Measurements from ENCODE around the gene C17orf107.
"Not testable (repeated sequence)": the region's sequence is repeated elsewhere in the genome, so short reads cannot be mapped to it uniquely, and the experiment has no call there.

Gene C17orf107

DNA sequence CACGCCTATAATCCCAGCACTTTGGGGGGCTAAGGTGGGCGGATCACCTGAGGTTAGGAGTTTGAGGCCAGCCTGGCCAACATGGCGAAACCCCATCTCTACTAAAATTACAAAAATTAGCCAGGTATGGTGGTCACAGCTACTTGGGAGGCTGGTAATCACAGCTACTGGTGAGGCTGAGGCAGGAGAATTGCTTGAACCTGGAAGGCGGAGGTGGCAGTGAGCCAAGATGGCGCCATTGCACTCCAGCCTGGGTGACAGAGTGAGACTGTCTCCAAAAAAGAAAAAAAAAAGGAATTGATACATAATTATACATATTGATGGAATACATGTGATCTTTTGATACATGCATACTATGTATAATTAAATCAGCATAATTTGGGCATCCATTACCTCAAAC is 31.8 kb upstream of the C17orf107 start:
- not testable (repeated sequence) for H3K56ac ChIP-seq (ENCODE audit: low read length); H3K23ac ChIP-seq (ENCODE audit: low read length); H2AK5ac ChIP-seq (ENCODE audit: low read length); H2BK5ac ChIP-seq (ENCODE audit: low read length); H3K36me3 ChIP-seq (ENCODE audit: control insufficient read depth, insufficient read depth, low read length); H3K27ac ChIP-seq (ENCODE audit: low read depth, low read length); H3K27me3 ChIP-seq (ENCODE audit: insufficient read depth, low read length, poor library complexity); H2BK15ac ChIP-seq (replicated peaks; ENCODE audit: low read depth); H3K4me1 ChIP-seq (ENCODE audit: control insufficient read depth, low read depth, low read length); DNase-seq; H3K79me1 ChIP-seq (ENCODE audit: low read length); H3K79me2 ChIP-seq (ENCODE audit: control insufficient read depth, insufficient read depth, low read length); H3K4me3 ChIP-seq (ENCODE audit: low read length); H2BK120ac ChIP-seq (ENCODE audit: low read depth, low read length); H3K4ac ChIP-seq (ENCODE audit: low read depth, low read length); H3K4me2 ChIP-seq (ENCODE audit: low read length); H3K18ac ChIP-seq (ENCODE audit: low read length); H4K8ac ChIP-seq (ENCODE audit: low read depth, low read length); H3K9ac ChIP-seq (ENCODE audit: low read length); H4K5ac ChIP-seq (ENCODE audit: low read length)
- WGBS (ENCODE audit: extremely low coverage, insufficient coverage, low lambda C conversion rate): no CpG with 5 or more reads among the region's 5 CpGs

DNA sequence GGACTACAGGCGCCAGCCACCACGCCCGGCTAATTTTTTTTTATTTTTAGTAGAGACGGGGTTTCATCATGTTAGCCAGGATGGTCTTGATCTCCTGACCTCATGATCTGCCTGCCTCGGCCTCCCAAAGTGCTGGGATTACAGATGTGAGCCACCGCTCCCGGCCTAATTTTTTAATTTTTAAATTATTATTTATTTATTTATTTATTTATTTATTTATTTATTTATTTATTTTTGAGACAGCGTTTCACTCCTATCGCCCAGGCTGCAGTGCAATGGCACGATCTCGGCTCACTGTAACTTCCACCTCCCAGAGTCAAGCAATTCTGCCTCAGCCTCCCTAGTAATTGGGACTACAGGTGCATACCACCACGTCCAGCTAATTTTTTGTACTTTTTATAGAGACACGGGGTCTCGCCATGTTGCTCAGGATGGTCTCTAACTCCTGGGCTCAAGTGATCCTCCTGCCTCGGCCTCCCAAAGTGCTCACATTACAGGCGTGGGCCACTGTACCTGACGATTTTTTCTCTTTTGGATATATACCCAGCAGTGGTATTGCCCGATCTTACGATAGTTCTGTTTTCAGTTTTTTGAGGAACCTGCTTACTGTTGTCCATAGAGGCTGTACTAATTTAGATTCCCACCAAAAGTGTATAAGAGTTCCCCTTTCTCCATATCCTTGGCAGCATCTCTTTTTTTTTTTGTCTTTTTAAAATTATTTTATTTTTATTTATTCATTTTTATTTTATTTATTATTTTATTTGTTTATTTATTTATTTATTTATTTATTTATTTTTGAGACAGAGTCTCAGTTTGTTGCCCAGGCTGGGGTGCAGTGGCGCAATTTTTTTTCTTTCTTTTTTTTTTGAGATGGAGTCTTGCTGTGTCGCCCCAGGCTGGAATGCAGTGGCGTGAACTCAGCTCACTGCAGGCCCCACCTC is 30.0 kb upstream of the C17orf107 start:
- whole genome bisulfite sequencing (ENCODE audit: extremely low coverage, insufficient coverage, low lambda C conversion rate): no CpG with 5 or more reads among the region's 22 CpGs
- not testable (repeated sequence) for H3K4ac ChIP-seq (ENCODE audit: low read depth, low read length); H3K36me3 ChIP-seq (ENCODE audit: control insufficient read depth, insufficient read depth, low read length); H3K79me1 ChIP-seq (ENCODE audit: low read length); H3K4me1 ChIP-seq (ENCODE audit: control insufficient read depth, low read depth, low read length); DNase-seq; H3K23ac ChIP-seq (ENCODE audit: low read length); H3K4me3 ChIP-seq (ENCODE audit: low read length); H2BK5ac ChIP-seq (ENCODE audit: low read length); H3K9ac ChIP-seq (ENCODE audit: low read length); H4K8ac ChIP-seq (ENCODE audit: low read depth, low read length); H3K79me2 ChIP-seq (ENCODE audit: control insufficient read depth, insufficient read depth, low read length); H4K5ac ChIP-seq (ENCODE audit: low read length); H3K56ac ChIP-seq (ENCODE audit: low read length); H2AK5ac ChIP-seq (ENCODE audit: low read length); H2BK15ac ChIP-seq (replicated peaks; ENCODE audit: low read depth); H3K18ac ChIP-seq (ENCODE audit: low read length); H2BK120ac ChIP-seq (ENCODE audit: low read depth, low read length); H3K27me3 ChIP-seq (ENCODE audit: insufficient read depth, low read length, poor library complexity); H3K4me2 ChIP-seq (ENCODE audit: low read length); H3K27ac ChIP-seq (ENCODE audit: low read depth, low read length)

DNA sequence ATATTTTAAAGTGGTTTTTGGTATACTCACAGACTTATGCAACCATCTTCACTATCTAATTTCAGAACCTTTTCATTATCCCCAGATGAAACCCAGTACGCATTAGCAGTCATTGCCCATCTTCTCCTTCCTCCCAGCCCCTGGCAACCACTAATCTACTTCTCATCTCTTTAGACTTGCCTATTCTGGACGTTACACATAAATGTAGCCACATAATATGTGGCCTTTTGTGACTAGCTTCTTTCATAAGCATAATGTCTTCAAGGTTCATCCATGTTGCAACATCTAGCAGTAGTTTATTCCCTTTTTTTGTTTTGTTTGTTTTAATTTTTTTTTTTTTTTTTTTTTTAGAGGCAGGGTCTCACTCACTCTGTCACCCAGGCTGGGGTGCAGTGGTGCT is 28.5 kb upstream of the C17orf107 start:
- Histone ChIP-seq H3K9ac (ENCODE audit: low read length) (no peak overlapping the region), H3K23ac (ENCODE audit: low read length) (no peak overlapping the region), H3K4me1 (ENCODE audit: control insufficient read depth, low read depth, low read length) (no peaks in the 10 kb centered on the region), H3K27me3 (ENCODE audit: insufficient read depth, low read length, poor library complexity) (no peaks in the 10 kb centered on the region), H2BK5ac (ENCODE audit: low read length) (no peak overlapping the region), H2AK5ac (ENCODE audit: low read length) (no peak overlapping the region), H2BK15ac (replicated peaks; ENCODE audit: low read depth) (no peak overlapping the region), H3K18ac (ENCODE audit: low read length) (no peak overlapping the region), H3K4me3 (ENCODE audit: low read length) (no peak overlapping the region), H3K27ac (ENCODE audit: low read depth, low read length) (no peak overlapping the region), H3K79me2 (ENCODE audit: control insufficient read depth, insufficient read depth, low read length) (no peaks in the 10 kb centered on the region), H3K4ac (ENCODE audit: low read depth, low read length) (no peak overlapping the region), H3K79me1 (ENCODE audit: low read length) (no peaks in the 10 kb centered on the region), H3K4me2 (ENCODE audit: low read length) (no peak overlapping the region), H2BK120ac (ENCODE audit: low read depth, low read length) (no peak overlapping the region), H3K56ac (ENCODE audit: low read length) (no peak overlapping the region), H4K5ac (ENCODE audit: low read length) (no peak overlapping the region), H3K36me3 (ENCODE audit: control insufficient read depth, insufficient read depth, low read length) (no peaks in the 10 kb centered on the region), H4K8ac (ENCODE audit: low read depth, low read length) (no peak overlapping the region)
- no peak for DNase-seq
- WGBS (ENCODE audit: extremely low coverage, insufficient coverage, low lambda C conversion rate): no CpG with 5 or more reads among the region's 2 CpGs

DNA sequence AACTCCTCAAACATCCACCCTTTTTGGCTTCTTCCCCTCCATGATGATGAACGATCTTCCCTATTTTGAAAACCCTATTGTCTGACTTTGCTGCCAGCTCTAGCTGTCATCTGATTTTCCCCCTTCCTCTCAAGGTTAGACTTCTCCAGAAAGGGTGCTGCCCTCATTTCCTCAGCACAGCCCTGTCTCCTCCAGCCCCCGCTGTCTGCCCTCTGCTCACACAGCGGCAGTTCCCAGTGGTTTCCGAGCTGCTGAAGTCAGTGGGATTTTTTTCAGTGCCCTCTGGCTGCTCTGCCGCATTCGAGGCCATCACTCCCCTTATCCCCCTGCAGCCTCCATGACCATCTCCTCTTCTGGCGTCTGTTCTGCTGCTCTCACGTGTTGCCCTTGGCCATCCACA is 26.6 kb upstream of the C17orf107 start:
- no peak overlapping the region for H2BK15ac ChIP-seq (replicated peaks; ENCODE audit: low read depth)
- H3K4ac ChIP-seq (ENCODE audit: low read depth, low read length): no peak overlapping the region
- no CpG with 5 or more reads among the region's 8 CpGs for WGBS (ENCODE audit: extremely low coverage, insufficient coverage, low lambda C conversion rate)
- H3K4me1 ChIP-seq (ENCODE audit: control insufficient read depth, low read depth, low read length): no peaks in the 10 kb centered on the region
- DNase-seq: no peak
- no peak overlapping the region for H2BK5ac ChIP-seq (ENCODE audit: low read length)
- no peak overlapping the region for H3K4me3 ChIP-seq (ENCODE audit: low read length)
- H3K56ac ChIP-seq (ENCODE audit: low read length): no peak overlapping the region
- no peak overlapping the region for H3K4me2 ChIP-seq (ENCODE audit: low read length)
- no peaks in the 10 kb centered on the region for H3K79me1 ChIP-seq (ENCODE audit: low read length)
- no peak overlapping the region for H2AK5ac ChIP-seq (ENCODE audit: low read length)
- no peak overlapping the region for H2BK120ac ChIP-seq (ENCODE audit: low read depth, low read length)
- no peak overlapping the region for H3K18ac ChIP-seq (ENCODE audit: low read length)
- no peak overlapping the region for H4K5ac ChIP-seq (ENCODE audit: low read length)
- H3K27ac ChIP-seq (ENCODE audit: low read depth, low read length): no peak overlapping the region
- no peak overlapping the region for H3K23ac ChIP-seq (ENCODE audit: low read length)
- no peaks in the 10 kb centered on the region for H3K79me2 ChIP-seq (ENCODE audit: control insufficient read depth, insufficient read depth, low read length)
- H3K9ac ChIP-seq (ENCODE audit: low read length): no peak overlapping the region
- no peak overlapping the region for H4K8ac ChIP-seq (ENCODE audit: low read depth, low read length)
- no peaks in the 10 kb centered on the region for H3K27me3 ChIP-seq (ENCODE audit: insufficient read depth, low read length, poor library complexity)
- no peaks in the 10 kb centered on the region for H3K36me3 ChIP-seq (ENCODE audit: control insufficient read depth, insufficient read depth, low read length)

DNA sequence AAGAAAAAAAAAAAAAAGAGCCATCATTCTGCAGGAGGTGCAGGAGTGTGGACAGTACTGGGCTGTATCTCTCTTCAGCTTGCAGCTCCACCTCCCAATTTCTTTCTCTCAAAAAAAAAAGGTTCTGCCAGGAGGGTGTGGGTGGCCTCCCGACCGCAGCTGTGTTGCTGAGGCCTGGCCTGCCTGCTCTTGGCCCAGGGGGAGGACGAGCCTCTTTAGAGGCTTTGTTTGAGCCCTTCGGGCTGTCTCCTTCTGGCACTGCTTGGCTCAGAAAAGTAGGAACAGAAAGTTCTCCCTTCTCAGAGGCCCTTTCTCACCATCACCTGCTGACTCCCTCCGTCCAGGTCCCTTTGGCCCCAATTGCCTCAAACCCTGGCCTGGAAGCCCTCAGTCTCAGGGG is 22.2 kb upstream of the C17orf107 start:
- Histone ChIP-seq H3K36me3 (ENCODE audit: control insufficient read depth, insufficient read depth, low read length) (no peaks in the 10 kb centered on the region), H3K4me2 (ENCODE audit: low read length) (no peak overlapping the region), H3K4ac (ENCODE audit: low read depth, low read length) (no peak overlapping the region), H3K4me1 (ENCODE audit: control insufficient read depth, low read depth, low read length) (no peaks in the 10 kb centered on the region), H4K8ac (ENCODE audit: low read depth, low read length) (no peak overlapping the region), H3K56ac (ENCODE audit: low read length) (no peak overlapping the region), H2BK15ac (replicated peaks; ENCODE audit: low read depth) (no peak overlapping the region), H4K5ac (ENCODE audit: low read length) (no peak overlapping the region), H3K4me3 (ENCODE audit: low read length) (no peak overlapping the region), H2BK120ac (ENCODE audit: low read depth, low read length) (no peak overlapping the region), H2AK5ac (ENCODE audit: low read length) (no peak overlapping the region), H3K79me2 (ENCODE audit: control insufficient read depth, insufficient read depth, low read length) (no peaks in the 10 kb centered on the region), H3K18ac (ENCODE audit: low read length) (no peak overlapping the region), H2BK5ac (ENCODE audit: low read length) (no peak overlapping the region), H3K23ac (ENCODE audit: low read length) (no peak overlapping the region), H3K27ac (ENCODE audit: low read depth, low read length) (no peak overlapping the region), H3K27me3 (ENCODE audit: insufficient read depth, low read length, poor library complexity) (no peaks in the 10 kb centered on the region), H3K79me1 (ENCODE audit: low read length) (no peaks in the 10 kb centered on the region), H3K9ac (ENCODE audit: low read length) (no peak overlapping the region)
- WGBS (ENCODE audit: extremely low coverage, insufficient coverage, low lambda C conversion rate): no CpG with 5 or more reads among the region's 5 CpGs
- DNase-seq: no peak

DNA sequence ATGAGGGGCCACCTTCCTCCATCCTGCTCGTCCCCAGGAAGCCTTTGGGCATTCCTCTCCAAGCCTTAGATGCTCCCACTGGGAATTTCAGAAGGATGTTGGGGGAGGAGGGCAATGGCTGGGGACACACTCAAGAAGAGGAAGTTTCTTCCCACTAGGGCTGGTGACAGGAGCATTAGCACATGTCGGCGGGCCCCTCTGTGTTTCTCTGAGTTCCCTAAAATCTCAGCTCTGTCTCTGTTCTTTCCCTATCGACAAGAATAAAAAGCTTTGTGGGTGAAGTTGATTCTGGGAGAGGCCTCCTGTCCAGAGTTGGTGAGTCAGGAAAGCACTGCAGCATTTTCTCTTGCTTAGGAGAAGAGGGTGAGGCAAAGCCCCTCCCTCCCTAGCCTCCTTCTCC is 19.7 kb upstream of the C17orf107 start:
- no peak overlapping the region for H4K5ac ChIP-seq (ENCODE audit: low read length)
- no peak overlapping the region for H3K56ac ChIP-seq (ENCODE audit: low read length)
- no peak overlapping the region for H3K9ac ChIP-seq (ENCODE audit: low read length)
- no peaks in the 10 kb centered on the region for H3K36me3 ChIP-seq (ENCODE audit: control insufficient read depth, insufficient read depth, low read length)
- H3K4me3 ChIP-seq (ENCODE audit: low read length): no peak overlapping the region
- no peak overlapping the region for H3K4me2 ChIP-seq (ENCODE audit: low read length)
- no peak overlapping the region for H2BK120ac ChIP-seq (ENCODE audit: low read depth, low read length)
- H3K79me2 ChIP-seq (ENCODE audit: control insufficient read depth, insufficient read depth, low read length): no peaks in the 10 kb centered on the region
- no peak for DNase-seq
- H3K4ac ChIP-seq (ENCODE audit: low read depth, low read length): no peak overlapping the region
- H3K18ac ChIP-seq (ENCODE audit: low read length): no peak overlapping the region
- H3K79me1 ChIP-seq (ENCODE audit: low read length): no peaks in the 10 kb centered on the region
- no peak overlapping the region for H4K8ac ChIP-seq (ENCODE audit: low read depth, low read length)
- no peaks in the 10 kb centered on the region for H3K4me1 ChIP-seq (ENCODE audit: control insufficient read depth, low read depth, low read length)
- no peak overlapping the region for H2BK15ac ChIP-seq (replicated peaks; ENCODE audit: low read depth)
- H2AK5ac ChIP-seq (ENCODE audit: low read length): no peak overlapping the region
- no peak overlapping the region for H3K23ac ChIP-seq (ENCODE audit: low read length)
- no peak overlapping the region for H2BK5ac ChIP-seq (ENCODE audit: low read length)
- no CpG with 5 or more reads among the region's 4 CpGs for WGBS (ENCODE audit: extremely low coverage, insufficient coverage, low lambda C conversion rate)
- H3K27ac ChIP-seq (ENCODE audit: low read depth, low read length): no peak overlapping the region
- no peaks in the 10 kb centered on the region for H3K27me3 ChIP-seq (ENCODE audit: insufficient read depth, low read length, poor library complexity)

Measured in mesendoderm (in vitro differentiated cells).